ENCODE measurements around the gene LIFR. TPM values are rescaled to one million over a fixed set of nuclear protein-coding genes. Genes with fewer than 3 reads are reported as not detected.

LIFR gene
- total and polyA plus RNA-seq, 2 of the 4 experiments (the other 2 are of a cell fraction), result 1.9 to 10.4 TPM

- Histone ChIP-seq H2BK20ac (ENCODE audit: low read depth, low read length) (no peak overlapping the region), H3K4me2 (ENCODE audit: low read depth, low read length) (no peak overlapping the region), H4K91ac (ENCODE audit: insufficient read depth, low read depth, low read length) (no peak overlapping the region), H3K9me3 (ENCODE audit: control insufficient read depth, insufficient read depth, low read length) (no peaks in the 10 kb centered on the region), H3K56ac (ENCODE audit: extremely low read depth, insufficient read depth, low read length) (no peak overlapping the region), H4K5ac (ENCODE audit: low read depth, low read length) (no peak overlapping the region), H3K9me1 (ENCODE audit: insufficient read depth, low read length) (no peaks in the 10 kb centered on the region), H2AFZ (replicated peaks; ENCODE audit: low read length, poor library complexity) (no peak overlapping the region), H3K9ac (ENCODE audit: low read depth, low read length) (no peak overlapping the region), H3K4me3 (ENCODE audit: insufficient read depth, low read depth, low read length) (no peak overlapping the region), H3K23ac (ENCODE audit: low read depth, low read length) (no peak overlapping the region), H2AK9ac (replicated peaks; ENCODE audit: low read depth, low read length, poor library complexity) (no peak overlapping the region), H2BK120ac (ENCODE audit: low read depth, low read length) (no peak overlapping the region), H3K79me1 (ENCODE audit: low read depth in 1 of 2, low read length in 2 of 2) (no peaks in the 10 kb centered on the region), H3K27me3 (ENCODE audit: control insufficient read depth, insufficient read depth, low read length) (peaks cover 17% of the 10 kb centered on the region), H3K18ac (ENCODE audit: low read depth, low read length) (no peak overlapping the region), H4K20me1 (ENCODE audit: insufficient read depth, low read length) (no peaks in the 10 kb centered on the region), H3K27ac (ENCODE audit: insufficient read depth, low read length) (no peak overlapping the region), H4K8ac (ENCODE audit: low read depth in 2 of 2, low read length in 2 of 2) (no peak overlapping the region), H2AK5ac (ENCODE audit: low read depth, low read length) (no peak overlapping the region), H3K4me1 (ENCODE audit: control insufficient read depth, insufficient read depth, low read length) (no peaks in the 10 kb centered on the region), H3K36me3 (ENCODE audit: control insufficient read depth, insufficient read depth, low read length) (no peaks in the 10 kb centered on the region), H2BK15ac (ENCODE audit: low read depth, low read length) (no peak overlapping the region), H2BK5ac (ENCODE audit: low read depth, low read length, poor library complexity, severe bottlenecking) (no peak overlapping the region), H3K4ac (ENCODE audit: low read depth, low read length) (no peak overlapping the region), H3K14ac (replicated peaks; ENCODE audit: low read depth, low read length) (no peak overlapping the region)
- BruUV-seq (replicated peaks), result no TSS peak
- 100% methylated on average over 2 of the region's 4 CpGs; no CpG with 5 or more reads in 1 of the 2 experiments for WGBS, 2 experiments (ENCODE audit: extremely low coverage in 2 of 2, insufficient read length in 1 of 2)
- intact Hi-C loops (cut with micrococcal nuclease), result no loop called here
- ChIA-PET POLR2A (ENCODE audit: unreplicated experiment) (no interaction called here), CTCF (no interaction called here)
- DNase-seq (no peak), ATAC-seq (ENCODE audit: low read depth) (no peak)
- TF ChIP-seq MAZ (IDR thresholded peaks at IDR 0.05; ENCODE audit: borderline replicate concordance, low read depth, low read length) (no peak), ELK1 (IDR thresholded peaks at IDR 0.05; ENCODE audit: borderline replicate concordance, low read depth, low read length) (no peak), RFX5 (IDR thresholded peaks at IDR 0.05; ENCODE audit: low read depth, low read length) (no peak), SMC3 (IDR thresholded peaks at IDR 0.05; ENCODE audit: low read depth, low read length) (no peak), CHD1 (IDR thresholded peaks at IDR 0.05; ENCODE audit: low read depth, low read length) (no peak)
- in situ Hi-C loops (cut with MboI; ENCODE audit: low sequenced_read_pairs), result no loop called here
- dilution Hi-C loops (cut with HindIII; ENCODE audit: low sequenced_read_pairs, unreplicated experiment), result no loop called here
Measured at GRCh38 chr5:38574009-38574408, 17.6 kb upstream of the LIFR start.
